Activated B cell treated with CpG ODN at 0.5 μM for 24 hours (primary cell): ENCODE data around the gene FAM114A1. TPM values are rescaled to one million over a fixed set of nuclear protein-coding genes. Genes with fewer than 3 reads are reported as not detected.

Experiments
- ATAC-seq: fragments of 200-7000 bp; cut with Tn5 transposase; one replicate; pipeline ENCODE4 v1.10.0; 2021; ENCODE audit warnings: low read depth, mild to moderate bottlenecking, moderate library complexity
- CTCF ChIA-PET: fragments of 350-600 bp; sonication (Branson Sonifier 250); formaldehyde crosslinking; loops from one replicate; lab custom pipeline; 2021; ENCODE audit warnings: antibody characterized with exemption; lab: Charles Lee
- POLR2A ChIA-PET: fragments of 350-600 bp; sonication (Branson Sonifier 250); formaldehyde crosslinking; loops from one replicate; lab custom pipeline; 2021; ENCODE audit warnings: antibody characterized with exemption; lab: Charles Lee
- DNase-seq: peaks from one replicate; pipeline ENCODE4 v3.0.0; 2022
- H3K27ac Mint-ChIP-seq: one replicate; pipeline ENCODE4 v1.8.0; 2020; ENCODE audit warnings: mixed read lengths
- H3K27me3 Mint-ChIP-seq: one replicate; pipeline ENCODE4 v1.8.0; 2021; ENCODE audit warnings: mixed read lengths
- H3K36me3 Mint-ChIP-seq: one replicate; pipeline ENCODE4 v1.8.0; 2021; ENCODE audit warnings: low read depth, mixed read lengths
- H3K4me1 Mint-ChIP-seq: one replicate; pipeline ENCODE4 v1.8.0; 2021; ENCODE audit warnings: mixed read lengths
- H3K4me3 Mint-ChIP-seq: one replicate; pipeline ENCODE4 v1.8.0; 2020; ENCODE audit warnings: mild to moderate bottlenecking, mixed read lengths
- H3K9me3 Mint-ChIP-seq: one replicate; pipeline ENCODE4 v1.8.0; 2020; ENCODE audit warnings: mixed read lengths
- intact Hi-C: fragments of 100-400 bp; cut with micrococcal nuclease; formaldehyde crosslinking; loops from one replicate; pipeline ENCODE4 v1.15.1; 2024
- total RNA-seq: library from RNA; stranded (reverse); gene quantifications from 2 replicates; pipeline ENCODE4 v1.2.3, GENCODE V29; 2022
- TF ChIP-seq, protein P1 (sequence below): fragments of 200-600 bp; IDR thresholded peaks from one replicate; pipeline ENCODE4 v1.8.0; 2022; ENCODE audit warnings: antibody characterized with exemption, mild to moderate bottlenecking

FAM114A1 gene
- total RNA-seq, 1 donor from 2014 or later = 3.3 TPM

GRCh38 chr4:38842994-38843393, 24.6 kb upstream of the FAM114A1 start:
- Mint-ChIP-seq H3K9me3 (peaks cover 5% of the 10 kb centered on the region), H3K4me3 (no peak overlapping the region), H3K27ac (peak overlapping the region; percentile 30), H3K36me3 (peaks cover 70% of the 10 kb centered on the region), H3K4me1 (peaks cover 46% of the 10 kb centered on the region), H3K27me3 (no peaks in the 10 kb centered on the region)
- TF ChIP-seq, protein P1, sequence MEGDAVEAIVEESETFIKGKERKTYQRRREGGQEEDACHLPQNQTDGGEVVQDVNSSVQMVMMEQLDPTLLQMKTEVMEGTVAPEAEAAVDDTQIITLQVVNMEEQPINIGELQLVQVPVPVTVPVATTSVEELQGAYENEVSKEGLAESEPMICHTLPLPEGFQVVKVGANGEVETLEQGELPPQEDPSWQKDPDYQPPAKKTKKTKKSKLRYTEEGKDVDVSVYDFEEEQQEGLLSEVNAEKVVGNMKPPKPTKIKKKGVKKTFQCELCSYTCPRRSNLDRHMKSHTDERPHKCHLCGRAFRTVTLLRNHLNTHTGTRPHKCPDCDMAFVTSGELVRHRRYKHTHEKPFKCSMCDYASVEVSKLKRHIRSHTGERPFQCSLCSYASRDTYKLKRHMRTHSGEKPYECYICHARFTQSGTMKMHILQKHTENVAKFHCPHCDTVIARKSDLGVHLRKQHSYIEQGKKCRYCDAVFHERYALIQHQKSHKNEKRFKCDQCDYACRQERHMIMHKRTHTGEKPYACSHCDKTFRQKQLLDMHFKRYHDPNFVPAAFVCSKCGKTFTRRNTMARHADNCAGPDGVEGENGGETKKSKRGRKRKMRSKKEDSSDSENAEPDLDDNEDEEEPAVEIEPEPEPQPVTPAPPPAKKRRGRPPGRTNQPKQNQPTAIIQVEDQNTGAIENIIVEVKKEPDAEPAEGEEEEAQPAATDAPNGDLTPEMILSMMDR = no peak
- DNase-seq (no peak), ATAC-seq (no peak)
- ChIA-PET POLR2A (interaction anchor here (0.7 kb wide), 1 partner anchor 1094 kb away, joined by 3 read pairs; no protein-coding TSS in a partner anchor), CTCF (no interaction called here)
- intact Hi-C loops = no loop called here

- ATAC-seq (no peak), DNase-seq (no peak)
- Mint-ChIP-seq H3K27ac (peak overlapping the region; percentile 32), H3K27me3 (no peaks in the 10 kb centered on the region), H3K4me3 (no peak overlapping the region), H3K4me1 (peaks cover 40% of the 10 kb centered on the region), H3K36me3 (peaks cover 73% of the 10 kb centered on the region), H3K9me3 (peaks cover 11% of the 10 kb centered on the region)
- ChIA-PET CTCF (no interaction called here), POLR2A (interaction anchor here (1.4 kb wide), 1 partner anchor 10 kb away, joined by 7 read pairs; no protein-coding TSS in a partner anchor)
- intact Hi-C loops = no loop called here
- TF ChIP-seq, protein P1 = no peak
Observed at GRCh38 chr4:38846015-38846414, 21.6 kb upstream of the FAM114A1 start.

- H3K27ac Mint-ChIP-seq = peak overlapping the region; percentile 94
- H3K4me1 Mint-ChIP-seq = peaks cover 57% of the 10 kb centered on the region
- peak overlapping the region; percentile 82 for H3K4me3 Mint-ChIP-seq
- H3K27me3 Mint-ChIP-seq = no peaks in the 10 kb centered on the region
- intact Hi-C loops = loop anchor here (5.0 kb wide), 4 partner anchors 177 to 793 kb away; partner anchors contain the start of gene TMEM156
- DNase-seq (no peak), ATAC-seq (no peak)
- TF ChIP-seq, protein P1 = no peak
- CTCF ChIA-PET = interaction anchor here (0.7 to 3.9 kb wide), 12 partner anchors 37 to 310 kb away, joined by 3 to 73 read pairs (median 4); partner anchors contain the start of genes TLR1 and TLR10
- H3K9me3 Mint-ChIP-seq = no peaks in the 10 kb centered on the region
- POLR2A ChIA-PET = interaction anchor here (0.5 to 4.6 kb wide), 21 partner anchors 9 to 327 kb away, joined by 3 to 88 read pairs (median 6); partner anchors contain the start of genes TLR1, TLR10 and WDR19
- peaks cover 26% of the 10 kb centered on the region for H3K36me3 Mint-ChIP-seq
Observed at GRCh38 chr4:38855466-38855865, 12.1 kb upstream of the FAM114A1 start.

DNA sequence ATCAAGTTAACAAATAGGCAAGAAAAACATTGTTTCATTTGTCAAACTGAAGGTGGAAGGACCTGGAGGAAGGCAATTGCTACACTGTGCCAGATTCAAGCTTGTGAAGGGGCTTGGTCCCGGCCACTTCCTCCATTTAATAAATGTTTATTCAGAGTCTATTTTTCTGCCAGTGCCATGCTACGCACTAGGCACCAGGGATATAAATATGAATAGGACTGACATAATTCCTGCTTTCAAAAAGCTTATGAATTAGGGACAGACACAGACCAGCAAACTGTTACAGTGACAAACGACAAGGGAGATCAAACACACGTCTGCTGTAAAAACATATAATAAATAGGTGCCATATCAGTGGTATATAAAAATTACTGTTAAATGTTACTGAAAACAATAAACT, 11.6 kb upstream of the FAM114A1 start:
- ChIA-PET CTCF (interaction anchor here (0.7 to 3.9 kb wide), 15 partner anchors 10 to 310 kb away, joined by 3 to 73 read pairs (median 3); partner anchors contain the start of genes TLR1 and TLR10), POLR2A (interaction anchor here (0.5 to 4.6 kb wide), 20 partner anchors 9 to 188 kb away, joined by 3 to 88 read pairs (median 6); partner anchors contain the start of genes TLR1 and TLR10)
- Mint-ChIP-seq H3K36me3 (peaks cover 24% of the 10 kb centered on the region), H3K4me3 (peak overlapping the region; percentile 82), H3K27me3 (no peaks in the 10 kb centered on the region), H3K27ac (peak overlapping the region; percentile 94), H3K4me1 (peaks cover 59% of the 10 kb centered on the region), H3K9me3 (no peaks in the 10 kb centered on the region)
- DNase-seq = no peak
- ATAC-seq = peak; percentile 55
- intact Hi-C loops = loop anchor here (1.0 to 5.0 kb wide), 11 partner anchors 11 to 794 kb away; partner anchors contain the start of genes TLR10 and TMEM156
- TF ChIP-seq, protein P1 = no peak
